Limb (tissue), 2 donors: Measurements from ENCODE around the gene MECR.
"Not testable (repeated sequence)": the region's sequence is repeated elsewhere in the genome, so short reads cannot be mapped to it uniquely, and the experiment has no call there.

Experiments
- DNase-seq, 2 donors: peaks; one replicate each; pipeline ENCODE4 v3.0.0-alpha.2; 2016; ENCODE audit errors: extremely low spot score in 2 of 2

The MECR gene

DNA sequence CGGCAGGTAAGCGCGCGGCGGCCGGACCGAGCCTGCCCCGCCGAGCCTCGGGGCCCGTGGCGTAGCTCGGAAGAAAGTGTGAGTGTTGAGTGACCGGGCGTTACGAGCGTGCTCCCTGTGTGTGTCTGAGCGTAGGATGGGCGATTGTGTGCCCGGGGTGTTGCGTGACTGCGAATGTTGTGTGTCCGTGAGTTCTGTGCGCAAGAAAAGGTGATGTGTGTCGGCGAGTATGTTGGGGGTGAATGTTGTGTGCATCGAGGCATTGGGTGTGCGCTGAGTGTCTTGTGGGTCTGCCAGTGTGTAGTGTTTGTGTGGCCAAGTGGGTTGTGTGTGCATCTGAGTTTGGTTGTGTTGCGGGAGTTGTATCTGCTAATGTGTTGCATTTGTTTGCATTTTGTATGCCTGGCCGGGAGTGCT, 6.0 kb upstream of the MECR start:
- DNase-seq, result no peak

DNA sequence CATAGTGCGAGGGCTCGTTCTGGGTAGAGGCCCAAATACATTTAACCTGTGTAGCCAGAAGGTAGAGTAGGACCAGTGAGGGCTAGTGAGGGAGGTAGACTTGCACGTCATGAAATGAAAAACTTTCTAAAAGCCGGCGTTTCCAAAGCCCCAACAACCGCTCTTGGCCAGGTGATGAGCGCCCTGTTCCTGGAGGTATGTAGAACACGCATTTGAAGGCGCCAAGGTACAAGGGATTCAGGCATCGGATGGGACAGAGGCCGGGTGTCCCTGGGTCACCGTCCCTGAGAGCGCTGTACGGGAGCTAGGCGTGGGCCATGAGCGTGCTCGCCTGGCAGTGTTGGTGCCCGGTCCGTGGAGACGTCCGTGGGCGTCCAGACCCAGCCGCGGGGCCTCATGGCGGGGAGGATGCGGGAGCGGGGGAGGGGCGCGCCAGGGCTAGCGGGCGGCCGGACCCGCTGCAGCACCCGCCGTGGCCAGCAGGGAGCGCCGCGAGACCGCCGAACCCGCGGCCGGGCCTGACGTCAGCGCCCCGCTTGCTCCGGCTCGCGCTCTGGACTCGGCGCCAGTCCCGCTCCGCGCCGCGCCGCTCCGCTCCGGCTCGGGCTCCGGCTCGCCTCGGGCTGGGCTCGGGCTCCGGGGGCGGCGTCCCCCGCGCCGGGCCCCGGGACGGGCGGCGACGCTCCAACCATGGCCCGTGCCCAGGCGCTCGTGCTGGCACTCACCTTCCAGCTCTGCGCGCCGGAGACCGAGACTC, 5.4 kb upstream of the MECR start, which contains the start of gene PTPRU:
Gene PTPRU, plus strand, starts transcription at position 568 of the 757 bp plus-strand sequence. Its CDS starts 123 bp downstream, at position 691.
- DNase-seq, result peak; percentile 78 to 95

DNA sequence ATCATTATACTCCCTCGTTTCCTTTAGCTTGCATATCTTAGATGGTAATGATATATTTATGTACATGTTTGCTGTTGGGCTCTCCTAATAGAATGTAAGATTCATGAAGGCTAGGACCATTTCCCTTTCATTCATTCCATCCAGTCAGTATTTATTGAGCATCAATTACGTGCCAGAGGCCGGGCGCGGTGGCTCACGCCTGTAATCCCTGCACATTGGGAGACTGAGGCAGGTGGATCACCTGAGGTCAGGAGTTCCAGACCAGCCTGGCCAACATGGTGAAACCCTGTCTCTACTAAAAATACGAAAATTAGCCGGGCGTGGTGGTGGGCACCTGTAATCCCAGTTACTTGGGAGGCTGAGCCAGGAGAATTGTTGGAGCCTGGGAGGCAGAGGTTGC, 4.1 kb upstream of the MECR start:
- not testable (repeated sequence) for DNase-seq

DNA sequence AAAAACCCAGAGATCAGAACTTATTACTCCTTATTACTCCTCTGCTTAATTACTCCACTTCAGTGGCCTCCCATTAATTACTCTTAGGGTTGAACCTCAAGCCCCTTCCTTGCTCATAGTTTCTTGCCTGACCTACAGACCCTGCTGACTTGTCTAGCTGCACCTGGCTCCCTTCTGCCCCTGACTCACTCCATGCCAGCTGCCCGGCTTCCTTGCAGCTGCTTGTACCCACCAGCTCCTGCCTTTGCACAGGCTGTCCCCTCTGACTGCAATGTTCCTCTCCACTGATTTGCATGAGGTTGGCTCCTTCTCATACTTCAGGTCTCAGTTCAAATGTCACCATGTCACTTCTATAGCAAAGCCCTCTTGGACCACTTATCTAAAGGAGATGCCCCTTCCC, 3.7 kb upstream of the MECR start:
- no peak for DNase-seq

DNA sequence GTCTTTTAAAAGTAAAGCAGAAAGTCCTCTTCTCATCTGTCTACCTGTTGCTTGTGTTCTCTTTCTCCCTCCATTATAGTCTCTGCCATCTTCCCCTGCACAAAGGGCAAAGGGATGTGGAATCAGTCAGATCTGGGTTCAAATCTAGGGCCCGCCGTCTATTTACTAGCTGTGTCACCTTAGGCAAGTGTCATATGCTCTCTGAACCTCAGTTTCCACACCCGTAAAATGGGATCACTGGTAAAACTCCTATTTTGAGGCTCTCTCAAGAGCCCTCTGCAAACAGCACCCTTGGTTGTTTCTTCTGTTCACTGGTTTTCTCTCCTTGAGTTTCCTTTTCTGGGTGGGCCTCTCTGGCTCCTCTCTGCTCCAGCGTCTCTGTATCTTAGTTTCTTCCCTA, 3.0 kb upstream of the MECR start:
- no peak for DNase-seq

DNA sequence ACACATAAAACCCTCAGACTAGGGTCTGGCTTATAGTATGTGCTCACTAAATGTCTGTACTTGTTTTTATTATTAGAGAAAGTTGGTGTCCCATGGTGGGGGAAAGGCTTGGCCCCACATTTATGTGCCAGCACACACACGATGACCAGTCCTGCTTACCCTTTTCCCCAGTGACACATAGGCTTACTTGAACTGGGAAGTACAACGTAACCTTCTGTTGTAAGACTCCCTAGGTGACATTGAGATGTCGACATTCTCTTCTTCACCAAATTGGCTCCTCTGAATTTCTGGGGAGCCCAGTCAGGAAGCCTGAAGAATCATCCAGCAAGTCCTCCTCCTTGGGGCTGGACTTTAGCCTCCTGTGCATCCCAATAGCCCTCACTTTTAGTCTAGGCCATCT, 1.7 kb upstream of the MECR start:
- DNase-seq, result no peak

DNA sequence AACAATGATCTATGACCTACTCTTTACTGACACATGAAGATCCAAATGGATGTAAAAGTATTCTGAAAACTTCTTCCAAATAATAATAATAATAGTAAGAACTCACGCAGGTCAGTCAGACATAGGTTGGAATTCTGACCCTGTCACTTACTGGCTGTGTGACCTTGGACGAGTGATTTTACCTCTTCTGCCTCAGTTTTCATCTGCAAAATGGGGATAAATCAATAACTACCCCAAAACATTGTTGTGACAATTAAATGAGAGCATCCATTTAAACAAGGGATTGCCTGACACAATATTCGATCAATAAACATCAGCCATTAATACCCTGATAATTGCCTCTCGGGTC, 556 bp downstream of the MECR start:
- no peak for DNase-seq

DNA sequence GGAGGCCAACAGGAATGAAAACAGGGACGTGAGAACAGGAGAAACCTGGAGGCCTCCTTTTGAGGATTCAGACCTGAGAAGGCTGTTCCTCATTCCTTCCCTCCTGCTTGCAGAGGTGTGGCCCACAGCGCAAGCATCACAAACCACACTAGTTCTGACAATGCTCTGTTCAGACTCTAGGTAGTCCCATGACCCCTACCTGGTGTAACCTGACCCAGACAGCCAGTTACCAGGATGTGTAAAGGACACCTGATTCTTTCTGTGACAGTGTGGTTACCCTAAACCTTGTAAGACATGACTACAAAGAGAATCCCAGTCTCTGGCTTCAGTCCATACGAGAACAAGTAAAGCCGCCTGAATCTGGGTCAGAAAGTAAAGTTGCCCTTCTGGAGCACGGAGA, 3.2 kb downstream of the MECR start:
- no peak for DNase-seq

DNA sequence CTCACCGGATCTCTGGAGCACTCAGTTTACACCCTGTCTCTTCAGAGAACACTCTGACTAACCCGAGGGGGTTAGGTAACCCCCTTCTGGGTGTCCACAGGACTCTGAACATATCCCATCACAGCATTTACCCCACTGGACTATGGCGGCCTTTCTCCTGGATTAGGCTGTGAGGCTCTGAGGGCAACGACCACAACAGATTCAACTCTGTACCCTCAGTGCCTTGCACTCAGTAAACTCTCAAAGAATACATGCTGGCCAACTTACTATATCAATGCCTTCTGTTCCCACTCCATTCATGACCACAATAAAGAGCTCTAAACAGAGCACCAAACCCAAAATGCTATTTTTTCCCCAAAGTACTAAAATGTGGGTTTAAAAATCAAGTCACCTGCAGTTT, 5.4 kb downstream of the MECR start:
- DNase-seq, result no peak

DNA sequence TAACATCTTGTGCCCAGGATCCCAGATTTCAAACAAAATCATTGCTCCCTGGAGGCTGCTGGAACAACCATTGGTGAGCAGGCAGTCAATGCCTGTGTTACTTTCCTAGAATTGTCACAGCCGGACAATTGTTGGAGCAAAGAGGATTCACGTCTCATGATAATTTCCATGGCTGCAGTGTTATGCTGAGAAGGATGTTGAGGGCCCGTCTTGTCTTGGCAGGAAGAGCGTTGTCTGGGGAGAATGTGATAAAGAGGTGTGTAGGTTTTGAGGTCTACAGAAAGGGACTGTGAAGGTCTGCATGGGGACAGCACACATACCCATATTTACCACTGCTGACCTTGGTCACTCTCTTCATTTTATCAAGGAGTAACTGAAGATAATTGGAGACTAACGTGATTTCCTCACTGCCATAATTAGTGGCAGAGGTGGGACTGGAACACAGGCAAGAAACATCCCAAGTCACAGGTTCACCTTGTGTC, 6.3 kb downstream of the MECR start:
- no peak for DNase-seq

DNA sequence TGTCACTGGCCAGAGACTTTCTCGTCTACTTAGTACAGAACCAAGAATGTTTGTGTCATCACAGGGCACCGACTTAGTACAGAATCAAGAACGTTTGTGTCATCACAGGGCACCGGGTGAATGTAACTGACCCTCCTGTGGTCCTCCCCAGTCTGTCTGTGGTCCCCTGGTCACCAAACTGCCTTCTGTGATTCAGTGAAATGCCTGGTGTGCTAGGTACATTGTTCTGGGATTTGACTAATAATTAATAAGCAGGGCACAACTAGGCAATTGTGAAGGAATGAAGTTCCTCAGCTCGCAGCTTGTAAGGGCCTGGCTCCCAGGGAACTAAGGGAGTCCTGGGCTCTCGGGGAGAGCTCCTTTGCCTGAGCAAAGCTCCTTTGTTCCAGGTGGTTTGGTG, 7.2 kb downstream of the MECR start:
- DNase-seq, result no peak

DNA sequence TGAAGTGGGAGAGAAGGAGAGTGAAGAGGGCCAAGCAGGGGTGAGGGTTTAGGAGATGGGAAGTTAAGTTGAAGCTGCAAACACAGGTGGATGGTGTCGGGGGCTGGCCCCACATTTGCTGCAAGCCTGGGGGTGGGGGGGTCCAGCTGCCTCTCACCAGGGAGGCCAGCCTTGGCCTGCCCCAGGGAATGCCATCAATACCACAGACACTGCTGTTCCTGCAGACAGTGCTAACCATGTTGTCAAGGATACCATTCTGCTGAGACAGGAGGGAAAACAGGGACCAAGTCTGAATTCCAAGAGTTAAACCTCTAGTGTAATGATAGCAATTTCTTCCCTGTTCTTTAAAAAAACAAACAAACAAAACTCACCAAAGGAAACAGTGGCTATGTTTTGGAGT, 8.0 kb downstream of the MECR start:
- DNase-seq, result no peak

DNA sequence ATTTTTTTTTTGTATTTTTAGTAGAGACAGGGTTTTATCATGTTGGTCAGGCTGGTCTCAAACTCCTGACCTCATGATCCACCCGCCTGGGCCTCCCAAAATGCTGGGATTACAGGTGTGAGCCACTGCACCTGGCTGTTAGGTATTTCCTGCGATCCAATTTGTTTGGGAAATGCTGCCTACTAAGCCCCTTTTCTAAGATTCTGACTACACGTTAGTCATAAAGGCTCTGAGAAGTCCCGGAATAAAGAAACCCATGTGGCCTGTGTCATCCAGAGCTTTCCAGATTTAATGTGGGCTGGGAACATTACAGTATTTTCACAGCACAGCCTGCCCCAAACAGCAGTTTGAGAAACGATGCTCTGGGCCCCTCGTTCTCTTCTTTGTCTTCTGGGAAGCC, 8.5 kb downstream of the MECR start:
- DNase-seq, result not testable (repeated sequence)

DNA sequence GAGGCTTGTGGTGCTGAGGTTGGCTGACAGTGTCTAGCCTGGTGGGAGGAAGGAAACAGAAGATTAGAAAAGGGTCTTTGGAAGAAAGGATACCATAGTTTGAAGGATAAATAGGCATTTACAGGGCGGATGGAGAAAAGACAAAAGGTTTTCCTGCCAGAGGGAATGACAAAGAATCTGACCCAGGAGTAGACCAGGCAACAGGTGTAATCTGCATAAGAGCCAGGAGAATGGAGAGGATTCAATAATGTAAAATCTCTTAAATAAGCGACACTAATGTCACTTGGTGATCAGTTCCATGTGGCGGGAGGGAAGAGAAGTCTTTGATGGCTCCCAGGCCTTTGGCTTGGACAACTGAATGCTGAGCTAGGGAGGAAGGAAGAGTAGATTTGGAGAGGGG, 9.4 kb downstream of the MECR start:
- DNase-seq, result no peak

DNA sequence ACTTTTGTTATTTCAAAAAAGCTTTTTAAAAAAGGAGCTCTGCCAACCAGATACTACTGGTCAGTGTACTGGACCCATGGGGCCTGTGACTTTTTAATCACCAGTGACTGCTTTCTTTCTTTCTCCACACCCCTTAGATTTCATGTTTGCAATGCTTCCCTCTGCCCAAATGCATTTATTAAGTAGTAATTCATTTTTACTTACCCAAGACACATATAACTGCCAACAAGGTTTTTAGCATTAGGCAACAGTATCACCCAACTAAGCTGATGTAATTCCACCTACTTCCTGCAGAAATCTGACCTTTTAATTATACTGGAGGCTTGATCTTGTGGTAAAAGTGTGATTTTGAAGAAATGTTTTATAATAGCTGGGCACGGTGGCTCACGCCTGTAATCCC, 12.5 kb downstream of the MECR start:
- no peak for DNase-seq

DNA sequence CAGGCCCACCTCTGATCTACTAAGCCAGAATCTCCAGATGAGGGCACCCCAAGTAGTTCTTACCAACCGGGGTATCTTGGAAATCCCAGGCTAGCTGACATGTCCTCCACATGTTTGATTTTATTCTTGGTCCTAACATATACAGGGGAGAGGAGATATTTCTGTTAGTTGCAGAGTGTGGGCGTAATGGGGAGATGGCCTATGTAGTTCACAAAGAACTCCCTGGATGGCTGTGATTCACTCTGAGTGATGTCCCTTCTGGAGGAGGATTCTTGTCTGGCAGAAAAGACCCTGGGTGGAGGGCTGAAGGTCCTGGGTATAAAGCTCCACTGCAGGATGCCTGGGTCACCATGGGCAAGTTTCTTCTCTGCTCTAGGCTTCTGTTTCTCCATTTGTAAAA, 13.1 kb downstream of the MECR start:
- DNase-seq, result no peak

DNA sequence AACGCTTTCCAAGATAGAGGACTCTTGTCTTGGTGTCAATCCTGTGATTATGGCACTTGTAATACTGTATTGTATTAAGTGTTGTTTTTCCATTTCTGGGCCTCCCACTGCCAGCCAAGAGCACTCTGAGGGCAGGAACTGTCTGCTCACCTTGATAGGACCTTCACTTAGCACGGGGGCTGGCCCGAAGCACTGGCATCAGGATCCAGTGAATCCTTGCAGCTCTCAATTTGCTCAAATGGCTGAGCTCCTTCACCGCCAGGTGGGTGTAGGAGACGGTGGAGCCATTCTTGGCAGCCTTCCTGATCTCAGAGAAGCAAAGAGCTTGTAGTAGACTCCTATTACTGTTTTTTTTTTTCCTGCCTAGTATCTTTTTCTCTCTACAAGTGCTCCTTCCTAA, 17.7 kb downstream of the MECR start:
- DNase-seq, result no peak

DNA sequence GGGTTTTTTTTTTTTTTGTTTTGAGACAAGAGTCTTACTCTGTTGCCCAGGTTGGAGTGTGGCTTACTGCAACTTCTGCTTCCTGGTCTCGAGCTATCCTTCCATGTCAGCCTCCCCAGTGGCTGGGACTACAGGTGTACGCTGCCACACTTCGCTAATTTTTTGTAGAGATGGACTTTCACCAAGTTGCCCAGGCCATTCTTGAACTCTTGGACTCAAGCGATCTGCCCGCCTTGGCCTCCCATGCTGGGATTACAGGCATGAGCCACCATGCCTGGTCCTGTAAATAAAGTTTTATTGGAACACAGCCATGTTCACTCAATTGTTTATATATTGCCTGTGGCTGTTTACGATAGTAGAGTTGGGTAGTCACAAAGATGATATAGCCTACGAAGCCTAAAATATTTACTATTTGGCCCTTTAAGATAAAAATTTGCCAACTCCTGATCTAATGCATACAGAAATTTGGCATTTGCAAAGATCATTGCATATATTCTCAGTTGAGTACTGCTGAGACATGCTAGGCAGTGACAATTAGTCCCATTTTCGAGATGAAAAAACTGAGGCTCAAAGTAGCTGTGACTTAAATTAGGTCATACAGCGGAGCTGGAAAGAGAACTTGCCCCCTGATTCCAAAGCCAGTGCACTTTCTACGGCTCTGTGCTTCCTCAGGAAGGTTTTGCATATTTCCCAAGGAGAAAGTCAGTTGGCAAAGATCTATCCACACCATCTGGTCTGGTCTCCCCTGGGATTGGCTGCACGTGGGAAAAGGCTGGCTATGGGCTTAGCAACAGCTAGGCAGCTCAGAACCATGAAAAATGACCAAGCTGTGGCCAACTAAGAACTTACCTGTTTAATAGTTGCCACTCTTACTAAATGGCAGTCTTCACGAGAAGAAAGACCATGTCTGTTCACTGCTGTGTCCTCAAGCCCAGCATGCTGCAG, 19.4 kb downstream of the MECR start:
- DNase-seq, result no peak

DNA sequence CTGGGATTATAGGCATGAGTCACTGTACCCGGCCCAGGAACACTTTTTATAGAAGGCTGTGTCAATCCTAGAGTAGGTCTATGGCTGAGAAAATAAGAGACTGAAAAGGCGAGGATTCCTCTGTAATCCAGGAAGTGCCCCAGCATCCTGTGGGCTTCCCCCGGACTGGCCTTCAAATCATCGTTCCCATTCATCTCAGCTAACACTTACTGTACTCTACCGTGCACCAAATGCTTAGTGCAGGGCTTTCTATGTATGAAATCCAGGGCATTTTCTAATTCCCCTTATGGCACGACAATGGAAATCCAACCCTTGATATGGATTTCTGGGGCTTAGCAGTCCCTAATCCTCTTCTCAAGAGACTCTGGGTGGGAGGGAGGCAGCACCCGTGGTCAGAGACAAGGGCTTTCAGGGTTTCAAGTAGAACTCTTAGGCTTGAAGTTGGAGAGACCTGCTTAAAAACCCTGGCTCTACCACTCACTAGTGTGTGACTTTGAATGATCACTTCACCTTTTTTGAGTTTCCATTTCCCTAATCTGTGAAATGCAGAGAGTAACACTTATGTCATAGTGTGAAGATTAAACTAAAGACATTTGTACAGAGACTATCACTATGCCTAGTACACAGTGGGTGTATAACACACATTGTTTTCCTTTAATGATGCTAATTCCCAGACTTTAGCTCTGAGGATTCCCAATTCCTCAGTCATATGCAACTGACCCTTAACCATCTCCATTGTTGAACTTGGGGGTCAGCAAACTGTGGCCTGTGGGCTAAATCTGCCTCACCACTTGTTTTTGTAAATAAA, 20.3 kb downstream of the MECR start:
- DNase-seq, result no peak

DNA sequence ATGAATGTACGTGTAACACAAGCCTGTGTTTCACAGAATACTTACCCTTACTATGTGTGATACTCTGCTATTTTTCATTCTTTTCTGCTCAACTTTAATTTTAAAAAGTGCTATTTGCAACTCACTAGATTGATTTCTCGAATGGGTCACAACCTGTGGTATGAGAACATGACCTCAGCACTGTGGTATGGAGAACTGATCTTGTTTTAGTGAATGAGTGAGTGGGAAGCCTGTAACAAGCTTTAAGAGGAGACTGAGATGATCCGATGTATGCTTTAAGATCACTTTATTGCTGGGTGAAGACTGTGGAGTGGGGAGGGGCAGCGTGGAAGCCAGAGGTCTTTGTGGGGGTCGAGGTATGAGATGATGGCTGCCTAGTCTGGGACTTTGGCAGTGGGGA, 21.6 kb downstream of the MECR start:
- DNase-seq, result no peak

DNA sequence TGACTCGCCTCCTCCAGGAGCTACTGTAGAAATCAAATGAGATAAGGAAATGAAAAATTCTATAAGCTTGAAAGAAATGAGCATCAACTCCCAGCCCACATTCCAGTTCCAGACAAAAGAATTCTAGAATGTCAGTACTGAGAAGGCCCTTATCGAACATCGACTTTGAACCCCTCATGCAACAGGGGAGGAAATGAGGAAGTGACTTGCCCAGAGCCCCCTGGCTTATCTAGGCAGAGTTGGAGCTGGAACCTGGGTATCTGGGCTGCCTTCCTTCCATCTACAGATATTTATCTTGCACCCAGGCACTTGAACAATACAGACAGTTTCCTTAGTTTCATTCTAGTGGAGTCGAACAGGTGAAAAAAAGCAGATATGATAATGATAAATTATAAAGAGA, 22.3 kb downstream of the MECR start:
- no peak for DNase-seq
